ENCODE measurements around the gene COQ8B.
A peak's percentile ranks its signal among the peaks of the same experiment; 100 is the strongest.

COQ8B gene

GRCh38 chr19:40717880-40718773 is 1.4 kb upstream of the COQ8B start:
- no peak for DNase-seq (ENCODE audit: low read depth)

- no peak for DNase-seq (ENCODE audit: low read depth)
Observed at GRCh38 chr19:40717325-40717879, 716 bp upstream of the COQ8B start.

GRCh38 chr19:40716031-40716481 is 630 bp downstream of the COQ8B start:
- DNase-seq (ENCODE audit: low read depth): peak; percentile 63

GRCh38 chr19:40714441-40715299 is 2.0 kb downstream of the COQ8B start:
- DNase-seq (ENCODE audit: low read depth): peak; percentile 83

- no peak for DNase-seq (ENCODE audit: low read depth)
Observed at GRCh38 chr19:40713939-40714338, 2.7 kb downstream of the COQ8B start.

- DNase-seq (ENCODE audit: low read depth): no peak
Observed at GRCh38 chr19:40709817-40710216, 6.9 kb downstream of the COQ8B start.

- DNase-seq (ENCODE audit: low read depth): no peak
Observed at GRCh38 chr19:40707615-40708014, 9.1 kb downstream of the COQ8B start.

GRCh38 chr19:40705950-40706619 is 10.6 kb downstream of the COQ8B start:
- no peak for DNase-seq (ENCODE audit: low read depth)

GRCh38 chr19:40705362-40705651 is 11.4 kb downstream of the COQ8B start:
- DNase-seq (ENCODE audit: low read depth): no peak

- DNase-seq (ENCODE audit: low read depth): no peak
Observed at GRCh38 chr19:40704491-40705361, 12.0 kb downstream of the COQ8B start.

- no peak for DNase-seq (ENCODE audit: low read depth)
Observed at GRCh38 chr19:40703029-40703755, 13.5 kb downstream of the COQ8B start.

- no peak for DNase-seq (ENCODE audit: low read depth)
Observed at GRCh38 chr19:40702337-40703012, 14.2 kb downstream of the COQ8B start.

GRCh38 chr19:40701758-40702157 is 14.9 kb downstream of the COQ8B start:
- DNase-seq (ENCODE audit: low read depth): no peak

GRCh38 chr19:40700083-40700482 is 16.6 kb downstream of the COQ8B start:
- DNase-seq (ENCODE audit: low read depth): no peak

- no peak for DNase-seq (ENCODE audit: low read depth)
Observed at GRCh38 chr19:40697007-40697406, 19.7 kb downstream of the COQ8B start.

GRCh38 chr19:40695881-40696280 is 20.8 kb downstream of the COQ8B start:
- no peak for DNase-seq (ENCODE audit: low read depth)

- no peak for DNase-seq (ENCODE audit: low read depth)
Observed at GRCh38 chr19:40693896-40694295, 22.8 kb downstream of the COQ8B start.

GRCh38 chr19:40693150-40693788 is 23.4 kb downstream of the COQ8B start:
- DNase-seq (ENCODE audit: low read depth): no peak

GRCh38 chr19:40692212-40692551 is 24.5 kb downstream of the COQ8B start:
- DNase-seq (ENCODE audit: low read depth): no peak

Data from stimulated activated CD8-positive, alpha-beta memory T cell treated with anti-CD3 and anti-CD28 coated beads, Interleukin-12 subunit alpha, Interleukin-12 subunit beta, amount 100 ng/mL, for 4 hours (primary cell).